Measurements from ENCODE around the gene MEIS1. TPM values are rescaled to one million over a fixed set of nuclear protein-coding genes. Genes with fewer than 3 reads are reported as not detected.

The MEIS1 gene
- total RNA-seq, 2 donors from 2014 or later = 82.1 to 84.6 TPM

DNA sequence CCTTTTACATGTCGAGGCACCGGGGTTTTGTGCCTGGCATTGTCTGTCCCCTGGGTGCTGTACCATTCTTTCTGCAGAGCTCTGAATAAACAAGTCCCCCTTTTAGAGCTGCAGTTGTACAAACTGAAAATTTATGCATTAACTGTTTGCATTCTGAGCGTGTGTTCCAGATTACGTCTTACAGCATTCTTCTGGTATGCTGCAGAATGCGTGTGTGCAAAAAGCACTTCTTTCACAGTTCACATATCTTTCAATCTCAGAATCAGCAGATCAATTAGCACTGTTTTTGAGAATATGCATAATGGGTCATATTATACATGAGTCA lies 27.5 kb downstream of the MEIS1 start:
- Histone ChIP-seq H3K9me3 (no peaks in the 10 kb centered on the region), H3K27me3 (no peaks in the 10 kb centered on the region), H3K27ac (peak overlapping the region in 1 of 4 donors; percentile 23), H3K4me3 (no peak overlapping the region), H3K4me1 (peaks cover 85% of the 10 kb centered on the region), H3K36me3 (replicated peaks in 1 of 2; ENCODE audit: insufficient read depth in 1 of 2, low read depth in 2 of 2) (peaks cover 0 to 7% of the 10 kb centered on the region in 2 donors)
- WGBS, 2 donors = 38 to 55% methylated on average over 5 of the region's 5 CpGs
- intact Hi-C loops (cut with DNase I) = no loop called here
- TF ChIP-seq, protein P1, sequence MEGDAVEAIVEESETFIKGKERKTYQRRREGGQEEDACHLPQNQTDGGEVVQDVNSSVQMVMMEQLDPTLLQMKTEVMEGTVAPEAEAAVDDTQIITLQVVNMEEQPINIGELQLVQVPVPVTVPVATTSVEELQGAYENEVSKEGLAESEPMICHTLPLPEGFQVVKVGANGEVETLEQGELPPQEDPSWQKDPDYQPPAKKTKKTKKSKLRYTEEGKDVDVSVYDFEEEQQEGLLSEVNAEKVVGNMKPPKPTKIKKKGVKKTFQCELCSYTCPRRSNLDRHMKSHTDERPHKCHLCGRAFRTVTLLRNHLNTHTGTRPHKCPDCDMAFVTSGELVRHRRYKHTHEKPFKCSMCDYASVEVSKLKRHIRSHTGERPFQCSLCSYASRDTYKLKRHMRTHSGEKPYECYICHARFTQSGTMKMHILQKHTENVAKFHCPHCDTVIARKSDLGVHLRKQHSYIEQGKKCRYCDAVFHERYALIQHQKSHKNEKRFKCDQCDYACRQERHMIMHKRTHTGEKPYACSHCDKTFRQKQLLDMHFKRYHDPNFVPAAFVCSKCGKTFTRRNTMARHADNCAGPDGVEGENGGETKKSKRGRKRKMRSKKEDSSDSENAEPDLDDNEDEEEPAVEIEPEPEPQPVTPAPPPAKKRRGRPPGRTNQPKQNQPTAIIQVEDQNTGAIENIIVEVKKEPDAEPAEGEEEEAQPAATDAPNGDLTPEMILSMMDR (IDR thresholded peaks at IDR 0.05) = no peak
- TF ChIP-seq POLR2A (IDR thresholded peaks at IDR 0.05) = no peak
- DNase-seq (no peak), ATAC-seq (no peak)

- Histone ChIP-seq H3K4me1 (peaks cover 88% of the 10 kb centered on the region), H3K4me3 (no peak overlapping the region), H3K36me3 (replicated peaks in 1 of 2; ENCODE audit: insufficient read depth in 1 of 2, low read depth in 2 of 2) (peaks cover 0 to 7% of the 10 kb centered on the region in 2 donors), H3K27me3 (no peaks in the 10 kb centered on the region), H3K27ac (peak overlapping the region in 1 of 4 donors; percentile 77), H3K9me3 (no peaks in the 10 kb centered on the region)
- DNase-seq = no peak
- intact Hi-C loops (cut with DNase I) = no loop called here
- no peak for ATAC-seq
- no peak for TF ChIP-seq POLR2A (IDR thresholded peaks at IDR 0.05)
- TF ChIP-seq, protein P1 (IDR thresholded peaks at IDR 0.05) = no peak
- 26 to 37% methylated on average over 3 of the region's 3 CpGs for WGBS, 2 donors
Measured at GRCh38 chr2:66463206-66463755, 28.4 kb downstream of the MEIS1 start.

DNA sequence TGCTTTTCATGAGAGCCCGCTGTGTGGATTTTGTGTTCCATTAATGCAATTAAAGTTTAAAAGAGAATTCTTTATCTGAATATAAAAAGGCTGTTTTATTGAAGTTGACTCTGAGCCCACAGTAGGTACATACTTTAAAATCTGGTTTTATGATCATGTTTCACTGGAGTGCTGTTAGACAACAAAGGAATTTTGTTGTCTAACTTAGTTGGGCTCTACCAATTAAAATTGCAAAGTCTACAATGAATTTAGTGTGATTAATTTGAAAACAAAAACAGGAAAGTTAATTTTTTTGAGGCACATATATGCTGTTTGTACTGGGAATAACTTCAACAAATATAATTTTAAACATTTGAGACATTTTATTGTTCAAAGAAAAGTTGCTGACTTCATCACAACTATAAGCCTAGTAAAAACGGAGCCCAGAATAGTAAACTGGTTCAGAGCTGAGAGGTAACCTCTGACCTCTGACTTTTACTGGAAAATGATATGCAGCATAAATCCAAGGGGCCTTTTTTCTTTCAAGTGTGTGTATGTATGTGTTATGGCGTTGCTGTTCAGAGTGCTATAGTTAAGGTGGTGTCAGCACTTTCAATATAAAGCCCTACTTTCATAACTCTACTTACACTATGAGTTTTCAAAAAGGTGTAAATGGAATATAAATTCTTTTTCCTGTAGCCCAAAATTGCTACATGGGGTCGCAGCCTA lies 30.2 kb downstream of the MEIS1 start:
- WGBS, 2 donors = 56% methylated on average over 4 of the region's 4 CpGs
- H3K9me3 ChIP-seq = no peaks in the 10 kb centered on the region
- DNase-seq = no peak
- H3K4me3 ChIP-seq = no peak overlapping the region
- intact Hi-C loops (cut with DNase I) = no loop called here
- no peaks in the 10 kb centered on the region for H3K27me3 ChIP-seq
- peaks cover 0 to 7% of the 10 kb centered on the region in 2 donors for H3K36me3 ChIP-seq (replicated peaks in 1 of 2; ENCODE audit: insufficient read depth in 1 of 2, low read depth in 2 of 2)
- H3K4me1 ChIP-seq = peaks cover 95% of the 10 kb centered on the region
- no peak for ATAC-seq
- TF ChIP-seq, protein P1 (IDR thresholded peaks at IDR 0.05) = no peak
- TF ChIP-seq POLR2A (IDR thresholded peaks at IDR 0.05) = no peak
- H3K27ac ChIP-seq = peak overlapping the region in 1 of 4 donors; percentile 77

GRCh38 chr2:66466433-66466832 lies 31.5 kb downstream of the MEIS1 start:
- DNase-seq (peak in 2 of 4 donors; percentile 26 to 54), ATAC-seq (peak; percentile 28)
- no peaks in the 10 kb centered on the region for H3K9me3 ChIP-seq
- 33 to 35% methylated on average over 2 of the region's 2 CpGs for WGBS, 2 donors
- H3K36me3 ChIP-seq (replicated peaks in 1 of 2; ENCODE audit: insufficient read depth in 1 of 2, low read depth in 2 of 2) = peaks cover 0 to 5% of the 10 kb centered on the region in 2 donors
- peaks cover 100% of the 10 kb centered on the region for H3K4me1 ChIP-seq
- no peak for TF ChIP-seq POLR2A (IDR thresholded peaks at IDR 0.05)
- TF ChIP-seq, protein P1 (IDR thresholded peaks at IDR 0.05) = no peak
- intact Hi-C loops (cut with DNase I) = no loop called here
- H3K4me3 ChIP-seq = no peak overlapping the region
- H3K27me3 ChIP-seq = no peaks in the 10 kb centered on the region
- H3K27ac ChIP-seq = peak overlapping the region in 2 of 4 donors; percentile 9 to 77

DNA sequence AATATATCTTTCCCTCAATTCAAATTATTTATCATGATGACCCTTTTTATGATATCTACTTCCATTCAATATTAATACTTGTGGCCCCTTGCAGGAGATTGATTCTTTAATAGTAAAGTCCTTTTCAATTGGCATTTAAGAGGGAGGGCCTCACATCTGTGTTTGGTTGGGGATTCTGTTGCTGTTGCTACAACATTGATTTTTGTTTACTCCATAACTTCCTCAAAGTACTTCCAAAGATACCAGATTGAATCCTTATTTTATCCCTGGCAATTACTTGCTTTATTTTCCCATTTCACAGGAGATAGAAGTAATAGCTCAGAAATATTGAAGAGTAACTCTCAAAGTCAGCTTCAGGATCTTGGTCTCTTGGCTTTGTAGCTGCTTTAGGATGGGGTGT lies 32.8 kb downstream of the MEIS1 start:
- Histone ChIP-seq H3K4me3 (no peak overlapping the region), H3K27ac (peak overlapping the region in 3 of 4 donors; percentile 11 to 77 (median 58)), H3K27me3 (no peaks in the 10 kb centered on the region), H3K36me3 (replicated peaks in 1 of 2; ENCODE audit: insufficient read depth in 1 of 2, low read depth in 2 of 2) (peaks cover 3 to 4% of the 10 kb centered on the region in 2 donors), H3K4me1 (peaks cover 100% of the 10 kb centered on the region), H3K9me3 (no peaks in the 10 kb centered on the region)
- intact Hi-C loops (cut with DNase I) = no loop called here
- no peak for ATAC-seq
- DNase-seq = no peak
- TF ChIP-seq, protein P1 (IDR thresholded peaks at IDR 0.05) = no peak
- TF ChIP-seq POLR2A (IDR thresholded peaks at IDR 0.05) = no peak
